Ishikawa (cell line): ENCODE results near the gene HPF1.

Experiments
- CEBPB ChIP-seq: IDR thresholded peaks from 2 replicates; pipeline ENCODE4 v1.6.1; 2012
- CREB1 ChIP-seq: IDR thresholded peaks from 2 replicates; pipeline ENCODE4 v1.6.1; 2012; ENCODE audit warnings: low read depth
- EGR1 ChIP-seq: IDR thresholded peaks from 2 replicates; pipeline ENCODE4 v1.6.1; 2012
- EP300 ChIP-seq: IDR thresholded peaks from 2 replicates; pipeline ENCODE4 v1.6.1; 2012; ENCODE audit warnings: borderline replicate concordance
- FOXM1 ChIP-seq: IDR thresholded peaks from 2 replicates; pipeline ENCODE4 v1.6.1; 2012; ENCODE audit warnings: low read depth, borderline replicate concordance
- MAX ChIP-seq: IDR thresholded peaks from 2 replicates; pipeline ENCODE4 v1.6.1; 2012
- NFIC ChIP-seq: IDR thresholded peaks from 2 replicates; pipeline ENCODE4 v1.6.1; 2012
- RAD21 ChIP-seq: IDR thresholded peaks from 2 replicates; pipeline ENCODE4 v1.6.1; 2012; ENCODE audit warnings: low read depth
- REST ChIP-seq: IDR thresholded peaks from 2 replicates; pipeline ENCODE4 v1.6.1; 2012; ENCODE audit warnings: low read depth, mild to moderate bottlenecking
- TAF1 ChIP-seq: IDR thresholded peaks from 2 replicates; pipeline ENCODE4 v1.6.1; 2012; ENCODE audit warnings: low read depth, mild to moderate bottlenecking
- TCF12 ChIP-seq: IDR thresholded peaks from 2 replicates; pipeline ENCODE4 v1.6.1; 2012; ENCODE audit warnings: low read depth
- TEAD4 ChIP-seq: IDR thresholded peaks from 2 replicates; pipeline ENCODE4 v1.6.1; 2012
- USF1 ChIP-seq: IDR thresholded peaks from 2 replicates; pipeline ENCODE4 v1.6.1; 2012
- YY1 ChIP-seq: IDR thresholded peaks from 2 replicates; pipeline ENCODE4 v1.6.1; 2012; ENCODE audit warnings: low read depth
- ZBTB7A ChIP-seq: IDR thresholded peaks from 2 replicates; pipeline ENCODE4 v1.6.1; 2012; ENCODE audit warnings: low read depth

HPF1 gene

GRCh38 chr4:169723207-169723965, 34.4 kb downstream of the HPF1 start:
- TF ChIP-seq RAD21 (peak; percentile 29; the same call in 1 of the 2 replicates), USF1 (no peak)

GRCh38 chr4:169720529-169720928, 37.2 kb downstream of the HPF1 start:
- TF ChIP-seq EP300: no peak
- TF ChIP-seq RAD21: no peak
- no peak for TF ChIP-seq TCF12
- TF ChIP-seq CEBPB: no peak
- TF ChIP-seq TEAD4: no peak
- no peak for TF ChIP-seq EGR1
- no peak for TF ChIP-seq ZBTB7A
- TF ChIP-seq REST: no peak
- no peak for TF ChIP-seq YY1
- TF ChIP-seq TAF1: no peak

GRCh38 chr4:169716677-169717076, 41.1 kb downstream of the HPF1 start:
- TF ChIP-seq CEBPB (no peak), EP300 (no peak)

GRCh38 chr4:169715826-169716225, 41.9 kb downstream of the HPF1 start:
- TF ChIP-seq TAF1: no peak

GRCh38 chr4:169707958-169708643, 49.6 kb downstream of the HPF1 start:
- TF ChIP-seq YY1: no peak
- no peak for TF ChIP-seq CREB1
- no peak for TF ChIP-seq REST
- TF ChIP-seq CEBPB: no peak
- TF ChIP-seq MAX: no peak
- TF ChIP-seq EGR1: no peak
- TF ChIP-seq USF1: no peak
- TF ChIP-seq TAF1: no peak
- no peak for TF ChIP-seq RAD21
- no peak for TF ChIP-seq TEAD4
- no peak for TF ChIP-seq NFIC
- no peak for TF ChIP-seq EP300
- no peak for TF ChIP-seq FOXM1
- no peak for TF ChIP-seq ZBTB7A
- no peak for TF ChIP-seq TCF12

- TF ChIP-seq TEAD4 (no peak), CREB1 (no peak), NFIC (no peak), USF1 (no peak), TCF12 (no peak), REST (no peak), RAD21 (no peak), YY1 (no peak), ZBTB7A (no peak), CEBPB (no peak), MAX (no peak), EGR1 (no peak), EP300 (no peak), TAF1 (no peak), FOXM1 (no peak)
These were observed 59.4 kb downstream of the HPF1 start for GRCh38 chr4:169698331-169698730.
